GOT3 (cell line): ENCODE results near the gene GHITM.
"Not testable (repeated sequence)": the region's sequence is repeated elsewhere in the genome, so short reads cannot be mapped to it uniquely, and the experiment has no call there.

Source experiments
- DNase-seq: peaks from one replicate; lab custom pipeline; 2025; ENCODE audit warnings: mixed read lengths; lab: John Stamatoyannopoulos, UW

Gene GHITM

DNA sequence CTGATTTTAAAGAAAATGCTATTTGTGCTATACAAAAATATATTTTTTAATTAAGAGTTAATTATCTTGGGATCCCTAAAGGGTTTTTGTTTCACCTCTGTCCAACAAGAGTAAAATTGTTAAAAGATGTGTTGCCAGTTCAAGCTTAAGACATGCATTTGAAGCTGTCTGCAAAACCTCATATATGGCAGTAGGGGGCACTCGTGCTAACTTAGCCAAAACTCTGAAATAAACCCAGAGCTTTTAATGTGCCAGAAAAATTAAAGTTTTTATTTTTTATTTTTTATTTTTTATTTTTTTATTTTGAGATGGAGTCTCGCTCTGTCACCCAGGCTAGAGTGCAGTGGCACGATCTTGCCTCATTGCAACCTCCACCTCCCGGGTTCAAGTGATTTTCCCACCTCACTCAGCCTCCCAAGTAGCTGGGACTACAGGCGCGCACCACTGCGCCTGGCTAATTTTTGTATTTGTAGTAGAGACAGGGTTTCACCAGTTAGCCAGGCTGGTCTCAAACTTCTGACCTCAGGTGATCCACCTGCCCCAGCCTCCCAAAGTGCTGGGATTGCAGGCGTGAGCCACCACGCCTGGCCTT lies 8.8 kb downstream of the GHITM start:
- not testable (repeated sequence) for DNase-seq

DNA sequence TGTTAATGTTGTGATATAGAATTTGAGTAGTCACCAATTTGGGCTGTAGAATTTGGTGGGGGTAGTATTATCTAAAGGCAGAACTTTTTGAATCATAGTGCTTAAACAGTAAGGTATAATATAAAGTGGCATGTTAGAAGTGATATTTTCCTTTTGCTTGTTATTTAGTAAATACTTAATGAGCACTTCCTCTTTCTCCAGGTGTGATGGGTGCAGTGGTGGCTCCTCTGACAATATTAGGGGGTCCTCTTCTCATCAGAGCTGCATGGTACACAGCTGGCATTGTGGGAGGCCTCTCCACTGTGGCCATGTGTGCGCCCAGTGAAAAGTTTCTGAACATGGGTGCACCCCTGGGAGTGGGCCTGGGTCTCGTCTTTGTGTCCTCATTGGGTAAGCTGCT lies 10.5 kb downstream of the GHITM start:
- DNase-seq, result no peak

DNA sequence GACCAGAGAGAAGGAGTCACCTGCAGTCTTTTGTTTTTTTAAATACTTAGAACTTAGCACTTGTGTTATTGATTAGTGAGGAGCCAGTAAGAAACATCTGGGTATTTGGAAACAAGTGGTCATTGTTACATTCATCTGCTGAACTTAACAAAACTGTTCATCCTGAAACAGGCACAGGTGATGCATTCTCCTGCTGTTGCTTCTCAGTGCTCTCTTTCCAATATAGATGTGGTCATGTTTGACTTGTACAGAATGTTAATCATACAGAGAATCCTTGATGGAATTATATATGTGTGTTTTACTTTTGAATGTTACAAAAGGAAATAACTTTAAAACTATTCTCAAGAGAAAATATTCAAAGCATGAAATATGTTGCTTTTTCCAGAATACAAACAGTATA lies 13.5 kb downstream of the GHITM start:
- no peak for DNase-seq

DNA sequence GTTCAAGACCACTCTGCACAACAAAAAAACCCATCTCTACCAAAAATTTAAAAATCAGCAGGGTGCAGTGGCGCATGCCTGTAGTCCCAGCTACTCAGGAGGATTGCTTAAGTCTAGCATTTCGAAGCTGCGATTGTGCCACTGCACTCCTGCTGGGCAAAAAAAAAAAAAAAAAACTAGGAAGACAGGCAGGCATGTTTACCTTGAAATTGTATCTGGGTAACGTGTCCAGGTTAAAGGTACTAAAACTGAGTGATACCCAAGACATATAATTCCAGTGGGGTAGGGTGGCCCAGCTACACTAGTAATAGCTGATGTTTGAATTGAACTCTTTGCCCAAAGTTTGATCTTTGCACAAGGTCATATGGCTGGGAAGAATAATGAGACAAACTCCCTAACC lies 16.2 kb downstream of the GHITM start:
- no peak for DNase-seq

DNA sequence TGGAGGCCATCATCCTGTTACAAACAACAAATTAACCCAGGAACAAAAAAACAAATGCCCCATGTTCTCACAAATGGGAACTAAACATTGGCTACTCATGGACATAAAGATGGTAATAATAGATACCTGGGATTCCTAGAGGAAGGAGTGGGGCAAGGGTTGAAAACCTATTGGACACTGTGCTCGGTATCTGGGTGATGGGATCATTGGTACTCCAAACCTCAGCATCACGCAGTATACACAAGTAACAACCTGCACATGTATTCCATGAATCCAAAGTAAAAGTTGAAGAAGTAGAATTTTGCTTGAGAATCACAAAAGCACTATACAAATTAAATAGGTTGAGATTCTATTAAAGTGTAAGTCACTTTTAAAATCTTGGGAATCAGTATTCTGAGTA lies 16.7 kb downstream of the GHITM start:
- DNase-seq, result no peak

DNA sequence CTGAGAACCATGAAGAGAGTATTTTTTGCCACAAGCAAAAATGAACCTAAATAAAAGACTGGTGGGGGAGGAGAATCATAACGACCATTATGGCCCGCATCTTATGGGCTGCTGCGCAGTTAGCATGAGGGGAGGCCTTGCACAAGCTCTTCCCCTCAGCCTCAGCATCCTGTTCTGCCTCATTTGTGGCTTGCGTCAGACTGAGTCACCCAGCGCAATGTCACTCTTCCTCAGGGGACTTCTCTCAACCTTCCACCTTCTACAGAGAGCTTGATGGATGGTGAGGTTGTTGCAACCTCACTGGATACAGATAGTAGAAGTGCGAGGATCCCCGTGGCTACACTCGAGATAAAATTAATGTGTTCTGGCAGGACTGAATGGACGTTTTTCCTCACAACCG lies 17.5 kb downstream of the GHITM start:
- DNase-seq, result no peak

DNA sequence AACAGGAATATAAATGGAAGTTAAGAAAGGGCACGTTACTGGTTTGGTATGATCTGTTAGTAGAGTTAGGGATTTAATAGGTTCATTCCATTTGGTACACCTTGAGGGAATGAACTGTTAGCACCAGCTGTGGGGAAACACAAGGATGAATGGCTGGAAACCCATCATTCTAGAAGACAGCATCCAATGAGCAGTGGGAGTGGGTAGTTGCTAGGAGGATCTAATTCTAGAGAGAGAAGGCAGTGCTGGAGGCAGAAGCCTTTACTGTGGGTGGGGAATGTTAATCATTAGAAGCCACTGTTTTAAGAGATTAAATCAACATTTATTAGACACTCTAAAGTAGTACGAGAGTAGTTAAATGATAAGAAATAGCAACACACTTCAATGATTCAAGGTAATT lies 18.8 kb downstream of the GHITM start:
- DNase-seq, result no peak

DNA sequence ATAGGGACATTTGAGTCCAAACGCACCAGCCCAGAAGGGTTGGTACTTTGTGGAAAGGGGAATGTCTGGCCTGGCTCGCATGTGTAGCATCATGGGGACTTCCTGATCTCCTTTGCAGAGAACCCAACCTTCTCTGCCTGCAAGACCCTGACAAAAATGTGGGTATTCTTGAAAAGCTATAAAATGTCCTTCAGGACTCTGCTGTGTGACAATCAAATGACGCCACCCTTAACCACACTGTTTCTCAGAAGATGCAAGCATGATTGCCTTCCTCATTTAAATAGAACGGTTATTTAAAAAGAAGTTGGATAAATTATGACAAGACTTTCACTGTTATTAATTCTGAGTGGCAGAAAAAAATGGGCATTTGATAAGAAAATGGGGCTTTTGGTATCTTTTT lies 19.2 kb downstream of the GHITM start:
- no peak for DNase-seq

DNA sequence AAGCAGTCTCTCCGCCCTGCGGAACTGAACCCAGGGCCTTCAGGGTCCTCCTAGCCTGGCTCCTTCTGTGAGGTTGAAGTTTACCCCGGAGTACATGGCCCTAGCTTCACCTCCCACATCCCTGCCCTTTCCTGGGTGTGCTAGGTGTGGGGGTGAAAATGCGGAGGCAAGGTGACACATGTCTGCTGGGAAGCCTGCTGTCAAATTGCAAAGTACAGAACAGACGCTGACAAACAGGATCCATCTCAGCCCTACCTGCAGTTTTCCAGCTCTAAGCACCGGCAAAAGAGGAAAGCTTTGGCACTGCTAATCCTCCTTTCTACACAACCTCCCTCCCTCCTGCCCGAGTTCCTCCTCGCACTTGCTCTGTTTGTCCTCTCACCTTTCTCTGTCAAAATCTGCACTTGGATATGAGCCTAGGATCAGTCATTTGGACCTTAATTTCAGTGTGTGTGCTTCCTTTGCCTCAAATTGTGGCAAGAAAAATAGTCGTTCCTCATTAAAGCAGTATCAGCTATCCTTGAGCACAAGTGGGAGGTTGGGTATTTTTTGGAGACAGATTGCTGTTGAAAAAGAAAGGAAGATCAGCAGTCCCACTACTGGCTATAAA lies 19.9 kb downstream of the GHITM start:
- no peak for DNase-seq

DNA sequence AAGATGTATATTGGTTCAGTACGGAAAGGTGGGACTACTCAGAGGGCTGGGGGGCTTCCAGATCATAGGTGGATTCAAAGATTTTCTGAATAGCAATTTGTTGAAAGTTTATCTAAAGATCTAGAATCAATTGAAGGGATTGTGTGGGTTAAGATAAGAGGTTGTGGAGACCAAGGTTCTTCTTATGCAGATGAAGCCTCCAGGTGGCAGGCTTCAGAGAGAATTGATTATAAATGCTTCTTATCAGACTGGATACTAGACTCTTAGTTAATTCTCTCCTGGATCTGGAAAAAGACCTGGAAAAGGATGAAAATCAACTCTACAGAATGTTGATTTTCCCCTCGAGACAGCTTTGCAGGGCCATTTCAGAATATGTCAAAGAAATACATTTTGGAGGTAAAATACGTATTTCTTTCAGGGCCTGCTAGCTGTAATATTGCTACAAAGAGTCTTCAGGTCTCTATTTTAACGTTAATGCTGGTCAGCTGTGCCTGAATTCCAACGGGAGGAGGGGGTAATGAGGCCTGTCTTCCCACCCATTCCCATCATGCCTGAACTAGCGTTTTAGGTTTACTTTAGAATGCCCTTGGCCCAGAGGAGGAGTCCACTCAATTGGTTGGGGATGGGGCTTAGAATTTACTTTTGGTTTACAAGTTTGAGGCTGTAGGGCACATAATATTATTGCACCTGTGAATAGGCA lies 21.5 kb downstream of the GHITM start:
- DNase-seq, result no peak

DNA sequence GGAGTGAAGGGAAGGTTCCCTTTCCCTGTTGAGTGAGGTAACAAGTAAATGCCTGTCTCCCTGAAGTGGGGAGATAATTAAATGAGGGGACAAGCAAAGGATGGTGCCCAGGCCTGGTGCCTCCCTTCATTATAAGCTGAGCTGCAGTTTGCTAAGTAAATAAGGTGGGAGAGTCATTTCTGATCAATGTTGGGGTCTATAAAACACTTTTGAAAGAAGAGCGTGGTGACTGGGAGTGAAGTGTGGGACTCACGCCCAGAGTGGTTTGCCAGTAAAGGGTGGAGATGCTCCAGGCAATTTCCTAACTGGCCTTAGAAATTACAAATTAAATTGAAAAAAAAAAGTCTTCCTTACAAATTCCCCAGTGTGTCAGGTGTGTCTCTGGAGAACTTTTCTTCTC lies 24.7 kb downstream of the GHITM start:
- DNase-seq, result no peak

DNA sequence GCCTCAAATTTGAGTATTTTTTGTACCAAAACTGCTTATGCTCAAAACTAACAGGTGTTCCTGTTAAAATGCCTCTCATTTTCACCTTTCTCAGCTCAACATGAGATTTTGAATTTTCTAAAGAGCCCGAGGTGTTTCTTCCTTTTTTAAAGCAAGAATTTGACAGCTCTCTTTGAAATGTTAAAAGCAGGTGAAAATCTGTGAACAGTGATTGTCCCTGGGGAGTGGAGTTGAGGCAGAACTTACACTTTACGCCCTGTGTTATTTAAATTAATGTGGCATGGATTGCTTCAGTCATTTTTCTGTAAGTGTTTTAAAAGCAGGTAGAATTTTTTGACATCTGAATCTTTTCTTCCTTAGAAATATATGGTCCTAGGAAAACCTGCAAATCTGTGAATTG lies 25.1 kb downstream of the GHITM start:
- DNase-seq, result no peak

DNA sequence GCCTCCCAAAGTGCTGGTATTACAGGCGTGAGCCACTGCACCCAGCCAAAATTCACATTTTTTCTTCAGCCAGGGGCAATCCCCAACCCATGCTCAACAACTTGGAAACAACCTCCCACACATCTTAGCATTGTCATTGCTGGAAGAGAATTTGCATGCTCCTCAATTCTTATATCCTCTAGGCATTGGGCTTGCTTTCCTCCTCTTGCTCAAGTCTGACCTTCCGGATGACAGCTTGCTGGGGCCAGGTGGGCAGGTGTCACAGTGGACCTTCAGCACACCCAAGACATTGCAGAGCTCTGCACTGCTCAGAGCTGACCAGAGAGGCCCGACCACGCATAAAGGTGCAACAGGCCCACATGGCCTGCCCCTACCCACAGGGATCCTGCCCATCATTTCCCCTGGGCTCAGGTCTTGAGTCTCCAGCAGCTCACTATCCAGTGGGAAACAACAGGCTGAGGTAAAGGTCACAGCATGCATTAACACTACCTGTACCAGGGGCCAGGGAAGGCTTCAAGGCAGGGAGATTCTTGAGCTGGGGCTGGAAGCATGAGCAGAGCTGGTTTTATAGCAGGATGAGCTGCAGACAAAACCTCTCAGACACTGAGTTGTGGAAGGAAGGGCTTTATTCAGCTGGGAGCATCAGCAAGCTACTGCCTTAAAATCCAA lies 27.4 kb downstream of the GHITM start:
- no peak for DNase-seq

DNA sequence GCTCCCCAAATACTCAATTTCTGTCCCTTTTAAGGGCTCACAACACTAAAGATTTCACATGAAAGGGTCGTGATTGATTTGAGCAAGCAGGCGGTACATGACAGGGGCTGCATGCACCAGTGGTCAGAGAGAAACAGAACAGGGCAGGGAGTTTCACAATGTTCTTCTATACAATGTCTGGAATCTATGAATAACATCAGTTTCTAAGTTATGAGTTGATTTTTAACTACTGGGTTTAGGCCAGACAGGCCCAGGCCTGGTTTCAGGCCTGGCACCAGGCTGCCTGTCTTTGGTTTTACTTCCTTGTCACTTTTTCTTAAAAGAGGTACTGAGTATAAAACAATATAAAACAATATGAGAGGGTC lies 28.0 kb downstream of the GHITM start:
- DNase-seq, result not testable (repeated sequence)

DNA sequence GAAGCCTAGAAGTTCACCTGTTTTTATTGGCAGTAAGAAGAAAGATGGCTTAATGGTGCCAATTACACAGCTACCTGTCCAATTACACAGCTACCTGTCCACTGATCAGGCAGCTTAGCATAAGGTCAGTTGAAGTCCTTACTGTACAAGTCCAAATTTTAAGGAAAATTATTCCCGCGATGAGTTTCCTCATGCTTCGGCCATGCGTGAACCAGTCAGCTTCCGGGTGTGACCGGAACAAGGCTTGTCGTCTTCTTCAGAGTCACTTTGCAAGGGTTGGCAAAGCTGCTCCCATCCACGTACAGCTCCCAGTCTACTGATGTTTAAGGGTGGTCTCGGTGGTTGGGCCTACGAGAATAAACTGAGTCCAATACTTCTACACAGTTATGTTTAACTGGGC lies 29.1 kb downstream of the GHITM start:
- DNase-seq, result not testable (repeated sequence)

DNA sequence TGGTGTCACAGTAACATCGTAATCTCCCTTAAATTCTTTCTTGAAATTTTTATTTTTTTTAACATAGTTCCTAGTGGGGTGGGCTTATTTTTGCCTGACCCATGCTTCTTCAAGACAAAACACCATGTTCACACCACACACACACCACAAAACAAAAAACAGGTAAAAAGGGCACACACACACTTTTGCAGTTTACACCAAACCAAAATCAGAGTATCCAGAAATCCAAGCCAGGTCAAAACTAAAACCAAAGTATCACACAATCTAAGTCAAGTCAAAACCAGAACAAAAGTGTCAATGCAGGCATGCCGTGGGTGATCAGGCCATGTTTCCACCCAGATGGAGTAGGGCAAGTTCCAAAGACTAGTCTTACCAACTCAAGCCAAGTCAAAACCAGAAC lies 31.9 kb downstream of the GHITM start:
- not testable (repeated sequence) for DNase-seq

DNA sequence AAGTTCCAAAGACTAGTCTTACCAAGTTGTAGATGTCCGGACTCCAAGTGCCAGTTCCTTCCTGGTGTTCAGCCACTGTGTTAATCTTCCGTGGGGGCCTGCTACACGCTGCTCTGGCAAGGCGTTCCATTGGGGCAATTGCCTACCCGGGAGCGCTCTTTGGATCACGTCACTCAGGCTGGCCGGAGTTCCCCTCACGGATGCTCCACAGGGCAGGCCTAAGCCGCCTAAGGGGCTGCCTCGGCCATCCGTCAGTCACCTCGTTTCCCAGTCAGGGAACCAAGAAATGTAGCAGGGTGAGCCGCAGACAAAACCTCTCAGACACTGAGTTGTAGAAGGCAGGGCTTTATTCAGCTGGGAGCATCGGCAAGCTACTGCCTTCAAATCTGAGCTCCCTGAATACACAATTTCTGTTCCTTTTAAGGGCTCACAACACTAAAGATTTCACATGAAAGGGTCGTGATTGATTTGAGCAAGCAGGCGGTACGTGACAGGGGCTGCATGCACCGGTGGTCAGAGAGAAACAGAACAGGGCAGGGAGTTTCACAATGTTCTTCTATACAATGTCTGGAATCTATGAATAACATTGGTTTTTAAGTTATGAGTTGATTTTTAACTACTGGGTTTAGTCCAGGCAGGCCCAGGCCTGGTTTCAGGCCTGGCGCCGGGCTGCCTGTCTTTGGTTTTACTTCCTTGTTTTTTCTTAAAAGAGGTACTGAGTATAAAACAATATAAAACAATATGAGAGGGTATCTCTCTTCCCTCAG lies 32.6 kb downstream of the GHITM start:
- not testable (repeated sequence) for DNase-seq

DNA sequence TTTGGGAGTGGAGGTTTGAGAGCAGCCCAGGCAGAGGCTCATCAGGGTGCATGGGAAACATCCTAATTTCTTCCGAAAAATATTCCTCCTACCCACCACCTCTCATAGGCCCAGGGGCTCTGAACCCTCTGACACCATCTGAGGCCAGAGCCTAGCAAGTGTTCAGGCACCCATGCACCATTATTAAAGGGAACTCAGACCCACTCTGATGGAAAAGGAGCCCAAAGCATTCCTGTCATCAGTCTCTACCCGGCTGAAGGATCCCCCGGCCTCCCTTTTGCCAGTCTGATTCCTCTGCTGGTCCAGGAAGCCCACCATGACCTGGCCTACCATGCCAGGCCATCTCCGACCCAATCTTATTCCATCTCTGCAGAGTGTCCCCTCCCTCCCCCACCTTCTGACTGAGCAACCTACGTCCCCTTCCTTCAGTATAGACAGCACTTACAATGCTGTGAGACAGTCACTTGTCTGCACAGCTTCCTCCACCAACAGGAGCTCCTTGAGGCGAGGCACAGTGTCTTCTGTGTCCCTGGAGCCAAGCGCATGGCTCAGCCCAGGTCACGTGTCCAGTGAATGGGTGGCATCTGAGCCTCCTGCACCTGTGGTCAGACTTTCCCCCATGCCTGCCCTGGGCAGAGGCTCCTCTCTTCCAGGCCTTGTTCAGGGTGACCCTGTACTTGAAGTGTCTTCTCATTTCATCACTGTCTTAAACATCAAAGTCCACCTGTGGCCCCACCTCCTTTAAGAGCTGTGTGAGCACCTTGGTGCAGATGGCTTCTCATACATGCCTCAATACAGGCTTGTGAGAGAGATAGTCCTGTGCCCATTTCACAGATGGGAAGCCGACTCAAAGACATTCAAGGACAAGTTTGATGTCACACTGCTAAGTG lies 33.4 kb downstream of the GHITM start:
- DNase-seq, result no peak

DNA sequence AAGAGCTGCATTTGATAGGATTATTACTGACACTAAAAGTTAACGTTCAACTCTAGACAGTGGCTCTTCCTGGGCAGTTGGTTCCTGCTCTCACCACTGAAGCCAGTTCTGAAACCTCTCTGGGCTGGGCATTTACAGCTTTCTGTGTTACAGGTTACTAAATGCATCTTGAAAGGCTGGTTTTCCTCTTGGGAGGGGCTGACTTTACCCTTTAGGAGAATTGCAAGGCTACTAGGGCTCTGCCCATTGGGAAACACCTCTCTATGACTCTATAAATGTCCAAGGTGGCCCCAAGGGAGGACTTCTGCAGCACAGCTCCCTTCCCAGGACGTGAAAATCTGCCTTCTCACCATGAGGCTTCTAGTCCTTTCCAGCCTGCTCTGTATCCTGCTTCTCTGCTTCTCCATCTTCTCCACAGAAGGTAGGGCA lies 34.2 kb downstream of the GHITM start, which contains the start of gene GPR15LG:
TSS of gene GPR15LG (plus strand) at position 301 of the 429 bp plus-strand sequence. CDS start at position 352, 51 bp downstream.
- DNase-seq, result no peak

DNA sequence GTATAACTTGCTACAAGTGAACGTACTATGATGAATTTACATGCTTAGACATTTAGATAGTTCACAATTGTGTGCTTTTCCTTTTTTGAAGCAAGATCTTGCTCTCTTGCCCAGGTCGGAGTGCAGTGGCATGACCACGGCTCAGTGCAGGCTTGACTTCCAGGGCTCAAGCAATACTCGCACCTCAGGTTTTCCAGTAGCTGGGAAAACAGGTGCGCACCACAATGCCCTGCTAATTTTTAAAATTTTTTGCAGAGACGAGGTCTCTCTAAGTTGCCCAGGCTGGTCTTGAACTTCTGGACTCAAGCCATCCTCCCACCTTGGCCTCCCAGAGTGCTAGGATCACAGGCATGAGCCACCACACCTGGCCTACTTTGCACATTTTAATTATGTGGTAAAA lies 36.1 kb downstream of the GHITM start:
- DNase-seq, result no peak

DNA sequence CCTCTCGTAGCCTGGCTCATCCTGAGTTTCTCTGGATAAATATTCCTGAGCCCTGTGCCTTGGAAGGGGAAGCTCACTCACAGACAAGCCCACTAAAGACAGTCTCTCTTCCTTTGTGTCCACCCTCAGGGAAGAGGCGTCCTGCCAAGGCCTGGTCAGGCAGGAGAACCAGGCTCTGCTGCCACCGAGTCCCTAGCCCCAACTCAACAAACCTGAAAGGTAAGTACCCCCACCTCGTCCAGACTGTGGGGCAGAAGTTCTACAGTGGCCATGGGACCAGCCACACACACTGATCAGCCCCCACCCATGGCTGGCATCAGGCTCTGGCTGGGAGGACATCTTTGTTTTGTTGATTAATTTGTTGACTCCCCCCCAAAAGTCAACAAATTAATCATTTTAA lies 37.0 kb downstream of the GHITM start:
- DNase-seq, result no peak
